ENCODE data around the gene ANKS1A.

DNA sequence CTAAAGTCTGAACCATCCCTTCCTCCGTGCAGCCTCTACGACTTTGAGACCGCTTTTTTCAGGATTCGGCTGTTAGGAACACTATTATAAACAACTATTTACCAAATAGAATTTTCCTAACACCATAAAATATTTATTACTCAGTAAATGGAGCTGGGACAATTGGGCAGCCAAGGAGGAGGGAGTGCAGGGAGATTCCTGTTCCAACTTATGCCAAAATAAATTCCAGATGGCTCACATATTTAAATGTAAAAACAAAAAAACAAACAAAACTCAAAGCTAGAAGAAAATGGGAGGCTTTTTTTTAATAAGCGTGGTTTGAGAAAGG is 204.0 kb downstream of the ANKS1A start:
- TF ChIP-seq EZH2 (IDR thresholded peaks at IDR 0.05; ENCODE audit: insufficient read depth, poor library complexity, severe bottlenecking), result no peak
- no peak for TF ChIP-seq EZH2phosphoT487 (IDR thresholded peaks at IDR 0.05; ENCODE audit: insufficient read depth, low read depth)
